ENCODE measurements around the gene AFG3L2.

The AFG3L2 gene

DNA sequence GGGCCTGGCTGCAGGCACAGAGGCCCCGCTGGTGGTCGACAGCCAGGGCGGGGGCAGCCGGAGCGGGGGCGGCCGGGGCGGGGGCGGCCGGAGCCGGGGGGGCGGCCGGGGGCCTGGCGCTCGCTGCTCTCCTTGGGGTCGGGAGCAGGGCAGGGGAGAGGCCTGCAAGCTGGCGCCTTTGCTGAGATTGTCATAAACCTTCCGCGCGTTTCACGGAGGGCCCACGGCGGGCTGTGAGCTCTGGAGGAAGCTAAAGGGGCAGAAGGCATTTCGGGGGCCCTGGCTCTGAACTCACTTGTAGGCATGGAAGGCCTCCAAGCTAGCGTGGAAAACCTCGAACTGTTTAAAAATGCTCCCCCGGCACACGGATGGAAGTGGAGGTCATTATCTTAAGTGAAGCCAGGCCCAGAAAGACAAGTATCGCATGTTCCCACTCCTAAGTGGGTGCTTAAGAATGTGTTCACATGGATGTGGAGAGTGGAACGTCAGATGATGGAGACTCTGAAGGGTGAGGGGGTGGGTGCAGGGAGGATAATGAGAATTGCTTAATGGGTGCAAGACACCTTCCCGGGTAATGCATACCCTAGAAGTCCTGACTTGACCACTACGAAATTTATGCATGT lies 31.3 kb upstream of the AFG3L2 start:
- Histone ChIP-seq H3K9ac (ENCODE audit: low read length) (peak overlapping the region; percentile 99), H3K27me3 (ENCODE audit: insufficient read depth, low read length) (peaks cover 12% of the 10 kb centered on the region), H3K4me1 (ENCODE audit: insufficient read depth, low read length, severe bottlenecking) (peaks cover 41% of the 10 kb centered on the region), H3K9me2 (ENCODE audit: low read depth, low read length) (no peaks in the 10 kb centered on the region), H2AFZ (ENCODE audit: low read length) (0 out of 2 replicates have a peak overlapping the region, but pooled peaks have one; percentile 30), H3K4me2 (ENCODE audit: low read length) (peak overlapping the region; percentile 99), H3K36me3 (ENCODE audit: insufficient read depth, low read length) (peaks cover 21% of the 10 kb centered on the region), H3K79me2 (ENCODE audit: insufficient read depth, low read length) (peaks cover 23% of the 10 kb centered on the region), H3F3A (ENCODE audit: insufficient read depth, low read length) (no peaks in the 10 kb centered on the region), H4K20me1 (ENCODE audit: insufficient read depth, low read length) (no peaks in the 10 kb centered on the region), H3K9me3 (ENCODE audit: low read length) (no peaks in the 10 kb centered on the region), H3K4me3 (ENCODE audit: low read depth, low read length, poor library complexity, severe bottlenecking) (peak overlapping the region; percentile 98), H3K27ac (ENCODE audit: low read depth, low read length, poor library complexity, severe bottlenecking) (peak overlapping the region; percentile 80)
- TF ChIP-seq, protein P1, sequence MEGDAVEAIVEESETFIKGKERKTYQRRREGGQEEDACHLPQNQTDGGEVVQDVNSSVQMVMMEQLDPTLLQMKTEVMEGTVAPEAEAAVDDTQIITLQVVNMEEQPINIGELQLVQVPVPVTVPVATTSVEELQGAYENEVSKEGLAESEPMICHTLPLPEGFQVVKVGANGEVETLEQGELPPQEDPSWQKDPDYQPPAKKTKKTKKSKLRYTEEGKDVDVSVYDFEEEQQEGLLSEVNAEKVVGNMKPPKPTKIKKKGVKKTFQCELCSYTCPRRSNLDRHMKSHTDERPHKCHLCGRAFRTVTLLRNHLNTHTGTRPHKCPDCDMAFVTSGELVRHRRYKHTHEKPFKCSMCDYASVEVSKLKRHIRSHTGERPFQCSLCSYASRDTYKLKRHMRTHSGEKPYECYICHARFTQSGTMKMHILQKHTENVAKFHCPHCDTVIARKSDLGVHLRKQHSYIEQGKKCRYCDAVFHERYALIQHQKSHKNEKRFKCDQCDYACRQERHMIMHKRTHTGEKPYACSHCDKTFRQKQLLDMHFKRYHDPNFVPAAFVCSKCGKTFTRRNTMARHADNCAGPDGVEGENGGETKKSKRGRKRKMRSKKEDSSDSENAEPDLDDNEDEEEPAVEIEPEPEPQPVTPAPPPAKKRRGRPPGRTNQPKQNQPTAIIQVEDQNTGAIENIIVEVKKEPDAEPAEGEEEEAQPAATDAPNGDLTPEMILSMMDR (IDR thresholded peaks at IDR 0.05; ENCODE audit: low read length), result no peak
- TF ChIP-seq EZH2 (IDR thresholded peaks at IDR 0.05; ENCODE audit: borderline replicate concordance, low read length), result no peak

DNA sequence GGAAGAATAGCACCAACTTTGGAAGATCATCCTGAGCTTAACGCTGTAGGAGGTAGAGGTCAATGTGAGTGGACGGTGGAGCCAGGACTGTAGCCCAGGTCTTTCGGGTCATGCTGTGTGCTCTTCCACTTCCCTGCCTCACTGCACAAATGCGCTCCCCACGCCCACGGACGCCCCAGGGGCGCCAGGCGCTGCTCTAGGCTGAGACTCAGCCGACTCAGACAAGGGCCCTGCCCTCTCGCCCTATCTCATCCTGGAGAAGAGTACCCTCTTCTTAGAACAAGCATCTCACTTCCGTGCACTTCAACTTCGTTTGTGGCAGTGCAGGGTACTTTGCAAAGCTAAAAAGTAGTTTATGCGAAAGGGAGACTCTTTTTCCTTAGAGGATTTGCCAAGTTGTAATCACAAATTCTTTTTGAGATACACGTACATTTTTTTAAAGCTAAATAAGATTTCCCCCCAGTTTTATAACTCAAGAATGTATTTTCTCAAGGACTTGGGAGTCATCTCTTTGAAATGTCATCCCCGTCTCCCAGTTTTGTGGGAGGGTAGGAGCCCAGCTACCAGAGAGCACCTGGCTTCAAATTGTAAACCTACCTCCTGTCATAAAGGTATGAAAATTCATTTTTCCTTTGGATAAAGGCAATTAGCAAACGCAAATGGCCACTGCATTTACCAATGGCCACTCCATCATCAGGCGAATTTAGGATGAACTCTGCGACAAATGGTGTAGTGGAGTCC lies 29.5 kb upstream of the AFG3L2 start:
- H3K27me3 ChIP-seq (ENCODE audit: insufficient read depth, low read length), result peaks cover 27% of the 10 kb centered on the region
- H3K9me3 ChIP-seq (ENCODE audit: low read length), result no peaks in the 10 kb centered on the region
- no peak overlapping the region for H2AFZ ChIP-seq (ENCODE audit: low read length)
- no peaks in the 10 kb centered on the region for H4K20me1 ChIP-seq (ENCODE audit: insufficient read depth, low read length)
- H3K9ac ChIP-seq (ENCODE audit: low read length), result no peak overlapping the region
- H3K79me2 ChIP-seq (ENCODE audit: insufficient read depth, low read length), result peaks cover 23% of the 10 kb centered on the region
- TF ChIP-seq, protein P1 (IDR thresholded peaks at IDR 0.05; ENCODE audit: low read length), result no peak
- no peak for TF ChIP-seq EZH2 (IDR thresholded peaks at IDR 0.05; ENCODE audit: borderline replicate concordance, low read length)
- H3K4me3 ChIP-seq (ENCODE audit: low read depth, low read length, poor library complexity, severe bottlenecking), result peak overlapping the region; percentile 98
- peaks cover 41% of the 10 kb centered on the region for H3K4me1 ChIP-seq (ENCODE audit: insufficient read depth, low read length, severe bottlenecking)
- H3K9me2 ChIP-seq (ENCODE audit: low read depth, low read length), result no peaks in the 10 kb centered on the region
- no peak overlapping the region for H3K27ac ChIP-seq (ENCODE audit: low read depth, low read length, poor library complexity, severe bottlenecking)
- peaks cover 15% of the 10 kb centered on the region for H3K36me3 ChIP-seq (ENCODE audit: insufficient read depth, low read length)
- H3F3A ChIP-seq (ENCODE audit: insufficient read depth, low read length), result no peaks in the 10 kb centered on the region
- no peak overlapping the region; the same call in 1 of the 2 replicates for H3K4me2 ChIP-seq (ENCODE audit: low read length)

DNA sequence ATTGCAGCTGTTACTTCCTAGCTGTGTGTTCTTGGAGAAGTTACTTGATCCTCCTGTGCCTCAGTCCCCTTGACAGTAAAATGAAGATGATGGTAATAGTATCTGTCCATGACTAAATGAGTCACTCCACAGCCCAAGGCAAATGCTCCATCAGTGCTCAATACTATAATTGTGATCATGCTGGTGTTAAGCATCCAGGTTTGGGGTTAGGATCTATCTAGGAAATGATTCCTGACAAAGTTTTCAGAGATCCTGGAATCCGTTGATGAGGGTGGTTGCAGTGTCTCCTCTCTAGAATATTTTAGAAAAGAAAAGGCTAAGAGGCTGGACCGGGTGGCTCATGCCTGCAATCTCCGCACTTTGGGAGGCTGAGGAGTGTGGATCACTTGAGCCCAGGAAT lies 28.0 kb upstream of the AFG3L2 start:
- Histone ChIP-seq H2AFZ (ENCODE audit: low read length) (no peak overlapping the region), H3F3A (ENCODE audit: insufficient read depth, low read length) (no peaks in the 10 kb centered on the region), H3K9me3 (ENCODE audit: low read length) (no peaks in the 10 kb centered on the region), H3K36me3 (ENCODE audit: insufficient read depth, low read length) (peaks cover 6% of the 10 kb centered on the region), H3K4me3 (ENCODE audit: low read depth, low read length, poor library complexity, severe bottlenecking) (no peak overlapping the region), H3K4me2 (ENCODE audit: low read length) (no peak overlapping the region), H3K4me1 (ENCODE audit: insufficient read depth, low read length, severe bottlenecking) (peaks cover 33% of the 10 kb centered on the region), H3K27me3 (ENCODE audit: insufficient read depth, low read length) (peaks cover 28% of the 10 kb centered on the region), H4K20me1 (ENCODE audit: insufficient read depth, low read length) (no peaks in the 10 kb centered on the region), H3K9me2 (ENCODE audit: low read depth, low read length) (no peaks in the 10 kb centered on the region), H3K9ac (ENCODE audit: low read length) (no peak overlapping the region), H3K79me2 (ENCODE audit: insufficient read depth, low read length) (peaks cover 16% of the 10 kb centered on the region), H3K27ac (ENCODE audit: low read depth, low read length, poor library complexity, severe bottlenecking) (no peak overlapping the region)
- TF ChIP-seq, protein P1 (IDR thresholded peaks at IDR 0.05; ENCODE audit: low read length), result no peak
- TF ChIP-seq EZH2 (IDR thresholded peaks at IDR 0.05; ENCODE audit: borderline replicate concordance, low read length), result no peak

All from OCI-LY1 (cell line).